Neutrophil (primary cell): Measurements from ENCODE around the gene SPP2.

Source experiments
- H3K27ac ChIP-seq: fragments of 200-600 bp; sonication (generic); 2 replicates; pipeline ENCODE4 v1.5.1; 2016; ENCODE audit warnings: mild to moderate bottlenecking, moderate library complexity
- H3K27me3 ChIP-seq: fragments of 200-600 bp; sonication (generic); 2 replicates; pipeline ENCODE4 v1.6.0; 2016; ENCODE audit warnings: mild to moderate bottlenecking
- H3K36me3 ChIP-seq: fragments of 200-600 bp; sonication (generic); 2 replicates; pipeline ENCODE4 v1.5.1; 2017
- H3K4me1 ChIP-seq, 2 experiments: fragments of 200-600 bp in 1 of 2; sonication (generic) in 1 of 2; 1 replicate in 1 of 2; 2 replicates in 1 of 2; pipeline versions ENCODE4 v1.5.1 to v1.6.1; 2013 to 2016; ENCODE audit warnings: low read depth in 1 of 2, low read length in 1 of 2, mild to moderate bottlenecking in 1 of 2, moderate library complexity in 1 of 2; ENCODE audit not compliant: control insufficient read depth in 1 of 2, insufficient read depth in 1 of 2
- H3K4me3 ChIP-seq, 2 experiments: fragments of 200-600 bp in 1 of 2; sonication (generic) in 1 of 2; 1 replicate in 1 of 2; 2 replicates in 1 of 2; pipeline ENCODE4 v1.5.1; 2013 to 2016; ENCODE audit warnings: low read depth in 1 of 2, low read length in 1 of 2, mild to moderate bottlenecking in 1 of 2, moderate library complexity in 1 of 2
- H3K9me3 ChIP-seq: fragments of 200-600 bp; sonication (generic); 2 replicates; pipeline ENCODE4 v1.5.1; 2016
- CTCF ChIP-seq: fragments of 200-600 bp; sonication (generic); IDR thresholded peaks from 2 replicates; pipeline ENCODE4 v1.5.1; 2016; ENCODE audit warnings: antibody characterized with exemption

SPP2 gene

GRCh38 chr2:234116010-234116409 lies 65.5 kb downstream of the SPP2 start:
- H3K4me3 ChIP-seq = no peak overlapping the region
- H3K36me3 ChIP-seq = no peaks in the 10 kb centered on the region
- TF ChIP-seq CTCF = no peak
- no peaks in the 10 kb centered on the region for H3K4me1 ChIP-seq
- H3K9me3 ChIP-seq = no peaks in the 10 kb centered on the region
- peaks cover 21% of the 10 kb centered on the region for H3K27me3 ChIP-seq
- no peak overlapping the region for H3K27ac ChIP-seq

GRCh38 chr2:234121999-234122398 lies 71.5 kb downstream of the SPP2 start:
- H3K36me3 ChIP-seq = no peaks in the 10 kb centered on the region
- no peak overlapping the region for H3K27ac ChIP-seq
- no peaks in the 10 kb centered on the region for H3K9me3 ChIP-seq
- no peak overlapping the region for H3K4me3 ChIP-seq
- H3K27me3 ChIP-seq = peaks cover under 1% of the 10 kb centered on the region
- no peaks in the 10 kb centered on the region for H3K4me1 ChIP-seq
- TF ChIP-seq CTCF = no peak

GRCh38 chr2:234125451-234126145 lies 75.1 kb downstream of the SPP2 start:
- Histone ChIP-seq H3K27ac (no peak overlapping the region), H3K4me1 (no peaks in the 10 kb centered on the region), H3K9me3 (no peaks in the 10 kb centered on the region), H3K36me3 (no peaks in the 10 kb centered on the region), H3K4me3 (no peak overlapping the region), H3K27me3 (no peaks in the 10 kb centered on the region)
- TF ChIP-seq CTCF = no peak

- Histone ChIP-seq H3K4me1 (no peaks in the 10 kb centered on the region), H3K27ac (no peak overlapping the region), H3K36me3 (no peaks in the 10 kb centered on the region), H3K27me3 (no peaks in the 10 kb centered on the region), H3K9me3 (no peaks in the 10 kb centered on the region), H3K4me3 (no peak overlapping the region)
- no peak for TF ChIP-seq CTCF
Measured at GRCh38 chr2:234126146-234126470, 75.6 kb downstream of the SPP2 start.
